Hematopoietic multipotent progenitor cell treated with erythropoietin and hydrocortisone succinate and interleukin-3 and kit ligand, for 17 days (in vitro differentiated cells): ENCODE measurements around the gene MMP19.
A peak's percentile ranks its signal among the peaks of the same experiment; 100 is the strongest.

Experiments used
- DNase-seq: peaks from one replicate; pipeline ENCODE4 v3.0.0-alpha.2; 2015; ENCODE audit warnings: low spot score

The MMP19 gene

GRCh38 chr12:55815473-55815872 is 27.3 kb downstream of the MMP19 start:
- no peak for DNase-seq

- no peak for DNase-seq
These were observed 28.5 kb downstream of the MMP19 start for GRCh38 chr12:55814257-55814656.

GRCh38 chr12:55812088-55812487 is 30.6 kb downstream of the MMP19 start:
- DNase-seq, result no peak

GRCh38 chr12:55809274-55809673 is 33.5 kb downstream of the MMP19 start:
- no peak for DNase-seq

- no peak for DNase-seq
These were observed 35.8 kb downstream of the MMP19 start for GRCh38 chr12:55806982-55807381.

GRCh38 chr12:55797550-55797949 is 45.2 kb downstream of the MMP19 start:
- no peak for DNase-seq

- peak; percentile 43 for DNase-seq
These were observed 45.7 kb downstream of the MMP19 start for GRCh38 chr12:55797068-55797467.

- no peak for DNase-seq
These were observed 46.8 kb downstream of the MMP19 start for GRCh38 chr12:55795950-55796349.

GRCh38 chr12:55789893-55790292 is 52.8 kb downstream of the MMP19 start:
- DNase-seq, result no peak

- DNase-seq, result no peak
These were observed 53.6 kb downstream of the MMP19 start for GRCh38 chr12:55789171-55789570.

- no peak for DNase-seq
These were observed 54.2 kb downstream of the MMP19 start for GRCh38 chr12:55788546-55788945.
